Left ventricle myocardium inferior (tissue), 1 donor: ENCODE measurements around the gene STARD3NL. TPM values are rescaled to one million over a fixed set of nuclear protein-coding genes. Genes with fewer than 3 reads are reported as not detected.
"Not testable (repeated sequence)": the region's sequence is repeated elsewhere in the genome, so short reads cannot be mapped to it uniquely, and the experiment has no call there.

ENCODE experiments used
- DNase-seq: peaks from one replicate; pipeline ENCODE4 v3.0.0-alpha.2; 2020
- H3K27ac ChIP-seq: fragments of 200-600 bp; replicated peaks from 2 replicates; pipeline ENCODE4 v1.8.0; 2021
- H3K27me3 ChIP-seq: fragments of 200-600 bp; 2 replicates; pipeline ENCODE4 v1.8.0; 2021; ENCODE audit warnings: low read depth
- H3K36me3 ChIP-seq: fragments of 200-600 bp; 2 replicates; pipeline ENCODE4 v1.8.0; 2021
- H3K4me1 ChIP-seq: fragments of 200-600 bp; 2 replicates; pipeline ENCODE4 v1.8.0; 2021
- H3K4me3 ChIP-seq: fragments of 200-600 bp; 2 replicates; pipeline ENCODE4 v1.8.0; 2021; ENCODE audit warnings: mild to moderate bottlenecking, moderate library complexity
- H3K9me3 ChIP-seq: fragments of 200-600 bp; replicated peaks from 2 replicates; pipeline ENCODE4 v1.8.0; 2021
- intact Hi-C: fragments of 100-400 bp; cut with micrococcal nuclease; formaldehyde crosslinking; loops from one replicate; pipeline ENCODE4 v1.11.0; 2022
- total RNA-seq: library from RNA; stranded (reverse); fragmentation: NEBNext Ultra II Directional; extraction: Animal tissue kit (Norgen Biotek cat#: 25700); gene quantifications from one replicate; pipeline ENCODE4 v1.2.1, GENCODE V29; 2021
- TF ChIP-seq, protein P1 (sequence below): fragments of 200-600 bp; IDR thresholded peaks from 2 replicates; pipeline ENCODE4 v1.8.0; 2021; ENCODE audit warnings: antibody characterized with exemption, mild to moderate bottlenecking, borderline replicate concordance
- donor health status: DM: no; HTN: yes; CAD: no; lungs with severe emphysema.

STARD3NL gene
- total RNA-seq, 1 donor from 2014 or later, result 24.8 TPM

DNA sequence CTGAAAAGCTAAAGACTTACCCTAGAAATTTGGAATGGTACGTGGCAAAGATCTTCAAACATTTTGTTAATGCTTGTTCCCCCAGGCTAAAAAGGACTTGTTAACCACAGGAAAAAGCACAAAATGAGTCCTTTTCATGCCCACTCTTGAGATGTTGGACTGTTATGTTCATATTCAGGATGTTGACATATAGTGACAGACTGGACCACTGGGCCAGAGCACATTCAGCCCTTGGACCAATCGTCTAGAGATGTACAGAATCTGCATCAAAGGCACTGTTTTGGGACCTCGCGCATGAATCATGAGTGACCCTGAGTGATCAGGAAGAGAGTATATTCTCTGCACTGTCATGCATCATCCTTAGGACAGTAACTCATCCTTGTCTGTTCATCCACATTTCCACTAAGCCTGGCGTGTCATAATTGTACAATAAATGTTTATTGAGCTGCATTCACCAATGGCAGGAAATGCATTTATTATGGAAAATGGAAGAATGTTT is 70.1 kb downstream of the STARD3NL start:
- TF ChIP-seq, protein P1, sequence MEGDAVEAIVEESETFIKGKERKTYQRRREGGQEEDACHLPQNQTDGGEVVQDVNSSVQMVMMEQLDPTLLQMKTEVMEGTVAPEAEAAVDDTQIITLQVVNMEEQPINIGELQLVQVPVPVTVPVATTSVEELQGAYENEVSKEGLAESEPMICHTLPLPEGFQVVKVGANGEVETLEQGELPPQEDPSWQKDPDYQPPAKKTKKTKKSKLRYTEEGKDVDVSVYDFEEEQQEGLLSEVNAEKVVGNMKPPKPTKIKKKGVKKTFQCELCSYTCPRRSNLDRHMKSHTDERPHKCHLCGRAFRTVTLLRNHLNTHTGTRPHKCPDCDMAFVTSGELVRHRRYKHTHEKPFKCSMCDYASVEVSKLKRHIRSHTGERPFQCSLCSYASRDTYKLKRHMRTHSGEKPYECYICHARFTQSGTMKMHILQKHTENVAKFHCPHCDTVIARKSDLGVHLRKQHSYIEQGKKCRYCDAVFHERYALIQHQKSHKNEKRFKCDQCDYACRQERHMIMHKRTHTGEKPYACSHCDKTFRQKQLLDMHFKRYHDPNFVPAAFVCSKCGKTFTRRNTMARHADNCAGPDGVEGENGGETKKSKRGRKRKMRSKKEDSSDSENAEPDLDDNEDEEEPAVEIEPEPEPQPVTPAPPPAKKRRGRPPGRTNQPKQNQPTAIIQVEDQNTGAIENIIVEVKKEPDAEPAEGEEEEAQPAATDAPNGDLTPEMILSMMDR, result no peak
- H3K9me3 ChIP-seq, result no peaks in the 10 kb centered on the region
- intact Hi-C loops, result no loop called here

GRCh38 chr7:38249849-38250248 is 71.8 kb downstream of the STARD3NL start:
- DNase-seq, H3K36me3 ChIP-seq, H3K4me3 ChIP-seq, H3K27ac ChIP-seq, H3K9me3 ChIP-seq, intact Hi-C loops, H3K4me1 ChIP-seq, H3K27me3 ChIP-seq: not testable (repeated sequence)

More for the DNA sequence above, 70.1 kb downstream of the STARD3NL start:
- DNase-seq, result no peak
- Histone ChIP-seq H3K4me3 (no peak overlapping the region), H3K4me1 (no peaks in the 10 kb centered on the region), H3K27ac (no peak overlapping the region), H3K27me3 (no peaks in the 10 kb centered on the region), H3K36me3 (no peaks in the 10 kb centered on the region)

DNA sequence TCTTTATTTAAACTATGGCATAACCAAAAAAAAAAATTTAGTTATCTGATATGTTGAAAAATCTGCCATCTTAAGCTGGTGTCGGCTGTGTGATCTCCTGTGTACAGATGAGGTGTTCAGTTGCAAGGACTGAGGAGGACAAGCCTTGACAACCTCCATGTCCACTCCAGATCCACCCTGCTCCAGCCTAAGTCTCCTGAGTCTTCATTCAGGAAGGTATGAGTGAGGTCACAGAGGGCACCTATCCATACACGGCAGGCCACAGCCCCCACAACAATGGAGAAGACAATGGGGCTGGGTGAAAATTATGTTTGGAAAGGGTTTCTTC is 79.3 kb downstream of the STARD3NL start:
- TF ChIP-seq, protein P1, result no peak
- no peak overlapping the region for H3K27ac ChIP-seq
- H3K4me3 ChIP-seq, result no peak overlapping the region
- H3K9me3 ChIP-seq, result no peaks in the 10 kb centered on the region
- no peak for DNase-seq
- no peaks in the 10 kb centered on the region for H3K27me3 ChIP-seq
- intact Hi-C loops, result no loop called here
- no peaks in the 10 kb centered on the region for H3K36me3 ChIP-seq
- no peaks in the 10 kb centered on the region for H3K4me1 ChIP-seq

DNA sequence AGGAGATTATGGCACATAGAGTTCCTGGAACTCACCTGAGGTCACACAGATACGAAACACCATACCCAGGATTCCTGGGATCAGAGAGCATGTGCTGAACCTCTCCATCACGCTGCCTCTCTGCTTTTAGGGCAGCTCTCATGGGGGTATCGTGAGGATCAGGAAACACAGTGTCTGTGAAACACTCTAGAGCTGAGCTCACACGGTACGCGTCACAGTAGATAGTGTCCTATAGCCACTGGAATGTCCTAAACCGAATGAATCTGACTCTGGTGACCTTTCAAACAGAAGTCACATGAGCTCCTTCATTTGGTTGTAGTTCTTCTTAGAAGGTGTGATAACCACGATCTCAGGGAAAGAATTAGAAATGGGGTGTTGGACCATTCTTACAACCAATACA is 81.1 kb downstream of the STARD3NL start:
- not testable (repeated sequence) for DNase-seq, H3K36me3 ChIP-seq

GRCh38 chr7:38261601-38262000 is 83.6 kb downstream of the STARD3NL start:
- DNase-seq, H3K27me3 ChIP-seq, intact Hi-C loops: not testable (repeated sequence)

More for the DNA sequence above, 81.1 kb downstream of the STARD3NL start:
- H3K9me3 ChIP-seq, H3K4me3 ChIP-seq, intact Hi-C loops, H3K4me1 ChIP-seq, H3K27me3 ChIP-seq, H3K27ac ChIP-seq: not testable (repeated sequence)

GRCh38 chr7:38262026-38262425 is 84.0 kb downstream of the STARD3NL start:
- intact Hi-C loops, H3K27ac ChIP-seq, H3K36me3 ChIP-seq, H3K27me3 ChIP-seq, H3K4me1 ChIP-seq, DNase-seq, H3K4me3 ChIP-seq, H3K9me3 ChIP-seq: not testable (repeated sequence)

More at GRCh38 chr7:38261601-38262000, 83.6 kb downstream of the STARD3NL start:
- not testable (repeated sequence) for H3K4me1 ChIP-seq, H3K9me3 ChIP-seq, H3K27ac ChIP-seq, H3K36me3 ChIP-seq, H3K4me3 ChIP-seq

DNA sequence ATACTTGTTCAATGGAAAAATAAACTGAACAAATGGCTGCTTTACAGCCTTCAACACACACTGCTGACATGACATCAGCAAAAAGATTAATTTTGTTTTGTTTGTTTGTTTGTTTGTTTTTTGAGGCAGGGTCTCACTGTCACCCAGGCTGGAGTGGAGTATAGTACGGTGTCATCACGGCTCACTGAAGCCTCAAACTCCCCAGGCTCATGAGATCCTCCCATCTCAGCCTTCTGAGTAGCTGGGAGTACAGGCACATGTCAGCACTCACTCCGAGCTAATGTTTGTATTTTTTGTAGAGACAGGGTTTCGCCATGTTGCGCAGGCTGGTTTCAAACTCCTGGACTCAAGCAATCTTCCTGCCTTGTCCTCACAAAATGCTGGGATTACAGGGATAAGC is 84.5 kb downstream of the STARD3NL start:
- TF ChIP-seq, protein P1, result no peak
- Histone ChIP-seq H3K4me1 (no peaks in the 10 kb centered on the region), H3K9me3 (no peaks in the 10 kb centered on the region), H3K4me3 (no peak overlapping the region), H3K27ac (no peak overlapping the region), H3K36me3 (no peaks in the 10 kb centered on the region), H3K27me3 (no peaks in the 10 kb centered on the region)
- intact Hi-C loops, result no loop called here
- no peak for DNase-seq

DNA sequence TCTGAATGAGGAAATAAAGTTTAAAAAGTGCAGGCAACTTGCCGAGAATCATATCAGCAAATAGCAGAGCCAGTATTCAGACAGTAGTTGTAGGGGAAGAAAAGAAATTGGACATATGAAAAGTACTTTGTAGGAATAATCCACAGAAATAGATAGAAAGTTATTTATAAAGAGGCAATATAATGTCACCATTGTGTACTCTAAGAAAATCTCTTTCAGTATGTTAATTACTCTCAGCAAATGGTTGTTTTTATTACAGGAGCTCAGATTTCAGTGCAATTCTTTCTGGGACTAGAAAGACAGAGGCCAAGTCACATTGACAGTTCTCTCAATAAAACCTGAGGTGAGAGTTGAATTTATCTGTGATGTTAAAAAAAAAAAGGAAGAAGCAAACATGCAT is 85.2 kb downstream of the STARD3NL start:
- H3K27me3 ChIP-seq, H3K4me3 ChIP-seq, H3K9me3 ChIP-seq, H3K36me3 ChIP-seq, DNase-seq, H3K27ac ChIP-seq, intact Hi-C loops, H3K4me1 ChIP-seq: not testable (repeated sequence)

DNA sequence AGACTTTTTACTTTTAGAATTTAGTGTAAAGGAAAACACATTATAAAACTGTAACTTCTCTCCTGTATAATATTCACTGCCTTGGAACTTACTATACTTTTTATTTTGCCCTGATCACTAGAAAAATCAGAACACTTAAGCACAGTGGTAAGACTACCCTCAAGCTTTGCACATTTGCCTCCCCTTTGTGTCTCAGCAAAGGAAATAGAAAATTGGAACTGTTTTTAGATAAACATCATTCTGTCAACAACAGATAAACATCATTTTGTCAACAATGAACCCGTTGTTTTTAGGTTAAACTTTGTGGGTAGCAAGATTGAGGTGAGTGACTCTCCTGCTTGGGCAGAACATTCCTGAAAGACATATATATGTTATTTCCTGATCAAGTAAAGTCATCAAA is 86.6 kb downstream of the STARD3NL start:
- H3K27ac ChIP-seq, H3K4me1 ChIP-seq, H3K4me3 ChIP-seq, intact Hi-C loops, H3K36me3 ChIP-seq, H3K27me3 ChIP-seq, DNase-seq, H3K9me3 ChIP-seq: not testable (repeated sequence)

DNA sequence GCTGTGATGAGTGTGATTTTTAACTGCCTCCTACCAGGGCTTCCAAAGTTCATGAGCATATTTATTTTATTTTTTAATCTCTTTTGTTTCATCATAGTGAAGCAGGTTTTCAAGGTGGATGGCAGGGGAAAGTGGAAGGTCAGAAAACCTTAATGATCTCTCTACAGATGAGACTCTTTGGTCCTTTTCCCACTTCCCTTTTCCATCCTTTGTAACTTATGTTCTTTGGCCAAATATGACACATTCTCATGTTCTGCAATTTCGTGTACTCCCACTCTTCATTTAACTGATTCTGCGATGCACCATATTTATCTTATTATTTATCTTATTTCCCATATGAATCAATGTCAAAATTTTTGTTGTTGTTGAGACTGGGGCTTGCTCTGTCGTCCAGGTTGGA is 87.9 kb downstream of the STARD3NL start:
- H3K4me1 ChIP-seq, H3K4me3 ChIP-seq, intact Hi-C loops, DNase-seq, H3K27ac ChIP-seq, H3K36me3 ChIP-seq, H3K27me3 ChIP-seq, H3K9me3 ChIP-seq: not testable (repeated sequence)

- H3K9me3 ChIP-seq, H3K27ac ChIP-seq, DNase-seq, H3K27me3 ChIP-seq, H3K4me3 ChIP-seq, H3K4me1 ChIP-seq, intact Hi-C loops, H3K36me3 ChIP-seq: not testable (repeated sequence)
Observed at GRCh38 chr7:38269704-38270346, 91.8 kb downstream of the STARD3NL start.
